ENCODE results near the gene MNT. TPM values are rescaled to one million over a fixed set of nuclear protein-coding genes. Genes with fewer than 3 reads are reported as not detected.

The MNT gene
- total and polyA plus RNA-seq, 2 of the 8 experiments (the other 6 are each of a cell fraction or from before 2014, with no cell fraction given) = 5.0 to 17.3 TPM

- no peak overlapping the region for H3K18ac ChIP-seq (ENCODE audit: extremely low read depth, low read length)
- no peaks in the 10 kb centered on the region for H3K79me2 ChIP-seq (ENCODE audit: control insufficient read depth in 1 of 2, insufficient read depth in 2 of 2, low read length in 2 of 2)
- H2AK5ac ChIP-seq (ENCODE audit: low read depth, low read length) = no peak overlapping the region
- H3K27me3 ChIP-seq (replicated peaks in 1 of 4; ENCODE audit: control insufficient read depth in 3 of 4, extremely low read depth in 1 of 4, insufficient read depth in 3 of 4, low read length in 3 of 4) = no peaks in the 10 kb centered on the region
- no peak overlapping the region for H3K4ac ChIP-seq (replicated peaks; ENCODE audit: insufficient read length, low read depth, low read length)
- H3K4me1 ChIP-seq (replicated peaks in 1 of 4; ENCODE audit: control insufficient read depth in 3 of 4, insufficient read depth in 4 of 4, low read length in 3 of 4) = no peaks in the 10 kb centered on the region
- no peak overlapping the region for H3K4me3 ChIP-seq (ENCODE audit: extremely low read depth in 1 of 4, insufficient read depth in 2 of 4, low read depth in 3 of 4, low read length in 4 of 4)
- H3K56ac ChIP-seq (replicated peaks; ENCODE audit: insufficient read length, low read depth, low read length) = no peak overlapping the region
- no peak overlapping the region for H3K23ac ChIP-seq (ENCODE audit: insufficient read length)
- peak in 1 of 2 experiments; percentile 98 for DNase-seq (ENCODE audit: low read depth in 1 of 2, low spot score in 2 of 2)
- H2BK15ac ChIP-seq (ENCODE audit: low read length) = no peak overlapping the region
- 0 out of 2 replicates have a peak, but pooled peaks cover 3% of the 10 kb centered on the region for H3K79me1 ChIP-seq (ENCODE audit: low read depth, low read length)
- no peak overlapping the region for H2BK12ac ChIP-seq (ENCODE audit: low read depth, low read length)
- ChIA-PET CTCF (ENCODE audit: partially characterized antibody) (interaction anchor here (0.6 to 8.3 kb wide), 44 partner anchors 9 to 318 kb away, joined by 3 to 216 read pairs (median 4); partner anchors contain the start of genes METTL16 and TSR1), POLR2A (ENCODE audit: partially characterized antibody) (interaction anchor here (0.9 to 2.2 kb wide), 9 partner anchors 9 to 68 kb away, joined by 3 to 14 read pairs (median 5); no protein-coding TSS in a partner anchor)
- no peak overlapping the region for H3K9ac ChIP-seq (replicated peaks in 1 of 4; ENCODE audit: extremely low read depth in 1 of 4, low read depth in 3 of 4, low read length in 3 of 4)
- H4K20me1 ChIP-seq (replicated peaks in 1 of 2; ENCODE audit: control insufficient read depth in 1 of 2, insufficient read depth in 2 of 2, low read length in 2 of 2) = peaks cover 6 to 7% of the 10 kb centered on the region in 2 experiments
- no peak overlapping the region for H2BK5ac ChIP-seq (ENCODE audit: low read depth, low read length)
- H3K23me2 ChIP-seq (ENCODE audit: low read depth, low read length) = no peaks in the 10 kb centered on the region
- no peak overlapping the region for H2BK20ac ChIP-seq (ENCODE audit: low read length)
- peak overlapping the region; percentile 39; the same call in 1 of the 2 replicates for H4K8ac ChIP-seq (ENCODE audit: extremely low read depth, insufficient read depth, low read length)
- no peak overlapping the region for H3K14ac ChIP-seq (ENCODE audit: insufficient read length)
- no peak overlapping the region for H3K27ac ChIP-seq (ENCODE audit: low read depth, low read length)
- peak; percentile 90 for FAIRE-seq
- WGBS, 2 experiments (ENCODE audit: extremely low coverage in 1 of 2, insufficient coverage in 1 of 2, insufficient read length in 1 of 2, insufficient replicate concordance in 2 of 2, low coverage in 1 of 2, low lambda C conversion rate in 2 of 2, missing lambda C conversion rate in 1 of 2) = 47% methylated on average over 19 of the region's 19 CpGs; no CpG with 5 or more reads in 1 of the 2 experiments
- H3K36me3 ChIP-seq (ENCODE audit: control insufficient read depth in 2 of 4, insufficient read depth in 4 of 4, low read length in 3 of 4) = peaks cover 7 to 34% (median 23%) of the 10 kb centered on the region in 4 experiments; a peak in 6 of 8 replicates
- H4K91ac ChIP-seq (replicated peaks; ENCODE audit: insufficient read length, low read length) = no peak overlapping the region
- no peak overlapping the region for H3K4me2 ChIP-seq (ENCODE audit: insufficient read depth in 1 of 2, low read depth in 2 of 2, low read length in 2 of 2)
- H3K9me3 ChIP-seq (ENCODE audit: insufficient read depth in 2 of 2, low read depth in 1 of 2, low read length in 1 of 2) = no peaks in the 10 kb centered on the region
- TF ChIP-seq SP4 (IDR thresholded peaks at IDR 0.05; ENCODE audit: low read length) = no peak
- TF ChIP-seq TAF1 (IDR thresholded peaks at IDR 0.05; ENCODE audit: low read depth, low read length) = no peak
- TF ChIP-seq SP1 (IDR thresholded peaks at IDR 0.05; ENCODE audit: low read depth, low read length) = no peak
- TF ChIP-seq JUND (IDR thresholded peaks at IDR 0.05; ENCODE audit: low read length) = 0 out of 2 replicates have a peak, but pooled peaks have one; percentile 21
- no peak for TF ChIP-seq RFX5 (IDR thresholded peaks at IDR 0.05; ENCODE audit: borderline replicate concordance, low read depth, low read length)
- peak; percentile 89 to 91 for TF ChIP-seq RAD21 (IDR thresholded peaks at IDR 0.05 in 1 of 2, conservative IDR thresholded peaks at IDR 0.05 in 1 of 2; ENCODE audit: low read depth in 2 of 2, low read length in 2 of 2)
- peak; percentile 82 to 91 (median 88) for TF ChIP-seq CTCF (IDR thresholded peaks at IDR 0.05; ENCODE audit: control extremely low read depth in 1 of 3, insufficient read depth in 1 of 3, low read depth in 1 of 3, low read length in 3 of 3)
- no peak overlapping the region for H2AFZ ChIP-seq (ENCODE audit: low read length)
- H4K5ac ChIP-seq (ENCODE audit: insufficient read length, low read depth, low read length) = no peak overlapping the region
- H2BK120ac ChIP-seq (replicated peaks; ENCODE audit: low read depth, low read length) = no peak overlapping the region
These were observed 15.3 kb upstream of the MNT start for GRCh38 chr17:2416010-2416734.
